Fibroblast of lung (primary cell): Measurements from ENCODE around the gene MYOM1. TPM values are rescaled to one million over a fixed set of nuclear protein-coding genes. Genes with fewer than 3 reads are reported as not detected.

Experiments
- DNase-seq, 2 donors: peaks; one replicate each; pipeline versions ENCODE4 v3.0.0 to v3.0.0-alpha.2; 2010; ENCODE audit warnings: low read depth in 2 of 2
- H2AFZ ChIP-seq: 2 replicates; pipeline ENCODE4 v1.5.1; 2012; ENCODE audit warnings: low read length, control low read depth, inconsistent platforms
- H3K27ac ChIP-seq: 2 replicates; pipeline ENCODE4 v1.5.1; 2011; ENCODE audit warnings: low read length, control low read depth; ENCODE audit not compliant: insufficient read depth
- H3K27me3 ChIP-seq: 2 replicates; pipeline ENCODE4 v1.5.1; 2011; ENCODE audit warnings: mild to moderate bottlenecking, low read length; ENCODE audit not compliant: control insufficient read depth, insufficient read depth
- H3K36me3 ChIP-seq: 2 replicates; pipeline ENCODE4 v1.5.1; 2011; ENCODE audit warnings: low read length; ENCODE audit not compliant: control insufficient read depth, insufficient read depth
- H3K4me1 ChIP-seq: 2 replicates; pipeline ENCODE4 v1.5.1; 2011; ENCODE audit warnings: low read length; ENCODE audit not compliant: control insufficient read depth, insufficient read depth; ENCODE audit errors: extremely low read depth
- H3K4me2 ChIP-seq: 2 replicates; pipeline ENCODE4 v1.5.1; 2011; ENCODE audit warnings: low read length, control low read depth; ENCODE audit not compliant: insufficient read depth; ENCODE audit errors: extremely low read depth
- H3K4me3 ChIP-seq, 4 experiments: fragments of 200-600 bp in 1 of 4; sonication (generic) in 1 of 4; replicated peaks in 1 of 4; 2 replicates each; pipeline ENCODE4 v1.5.1; 2011 to 2016; ENCODE audit warnings: low read length in 4 of 4, low read depth in 3 of 4, mild to moderate bottlenecking in 3 of 4, control low read depth in 2 of 4, inconsistent platforms in 1 of 4, mixed read lengths in 1 of 4; ENCODE audit not compliant: insufficient read depth in 1 of 4; ENCODE audit errors: control extremely low read depth in 1 of 4
- H3K79me2 ChIP-seq: 2 replicates; pipeline ENCODE4 v1.5.1; 2012; ENCODE audit warnings: mild to moderate bottlenecking, low read length, inconsistent platforms; ENCODE audit not compliant: control insufficient read depth, insufficient read depth
- H3K9ac ChIP-seq: 2 replicates; pipeline ENCODE4 v1.5.1; 2011; ENCODE audit warnings: mild to moderate bottlenecking, low read length, control low read depth; ENCODE audit not compliant: insufficient read depth
- H3K9me3 ChIP-seq: 2 replicates; pipeline ENCODE4 v1.5.1; 2012; ENCODE audit warnings: low read depth, low read length; ENCODE audit not compliant: control insufficient read depth, insufficient read depth
- H4K20me1 ChIP-seq: 2 replicates; pipeline ENCODE4 v1.5.1; 2011; ENCODE audit warnings: low read length; ENCODE audit not compliant: control insufficient read depth, insufficient read depth; ENCODE audit errors: extremely low read depth
- CTCF ChIP-seq, 2 donors: IDR thresholded peaks in 1 of 2; conservative IDR thresholded peaks in 1 of 2; 1 replicate in 1 of 2; 2 replicates in 1 of 2; pipeline ENCODE4 v1.5.1; 2011 to 2012; ENCODE audit warnings: low read length in 2 of 2, control low read depth in 1 of 2, inconsistent platforms in 1 of 2, low read depth in 1 of 2, mild to moderate bottlenecking in 1 of 2
- EZH2 ChIP-seq: IDR thresholded peaks from 2 replicates; pipeline ENCODE4 v1.5.1; 2012; ENCODE audit warnings: low read length, control low read depth, mild to moderate bottlenecking; ENCODE audit errors: missing control alignments
- polyA plus RNA-seq, 2 donors: library from polyadenylated mRNA; depleted of rRNA in 1 of 2; stranded (reverse) in 1 of 2; unstranded in 1 of 2; fragments of >200 nt; gene quantifications; 2 replicates each; pipeline ENCODE4 v1.2.1, GENCODE V29; 2011 to 2012; ENCODE audit warnings: missing spikeins in 1 of 2
- total RNA-seq: library from RNA; depleted of rRNA; stranded (reverse); fragments of >200 nt; gene quantifications from 2 replicates; pipeline ENCODE4 v1.2.1, GENCODE V29; 2014

MYOM1 gene
- total and polyA plus RNA-seq, 2 donors (not counting 1 experiment from before 2014, with no cell fraction given): 0.07 to 0.83 TPM

- TF ChIP-seq EZH2 (no peak), CTCF (conservative IDR thresholded peaks at IDR 0.05 in 1 of 2, IDR thresholded peaks at IDR 0.05 in 1 of 2; ENCODE audit: low read depth in 1 of 2, low read length in 2 of 2) (no peak)
- Histone ChIP-seq H3K9me3 (no peaks in the 10 kb centered on the region), H3K4me2 (no peak overlapping the region), H3K79me2 (no peaks in the 10 kb centered on the region), H3K4me1 (no peaks in the 10 kb centered on the region), H3K27ac (no peak overlapping the region), H3K27me3 (no peaks in the 10 kb centered on the region), H4K20me1 (no peaks in the 10 kb centered on the region), H3K4me3 (no peak overlapping the region), H3K9ac (no peak overlapping the region), H2AFZ (no peak overlapping the region), H3K36me3 (no peaks in the 10 kb centered on the region)
- DNase-seq: no peak
These were observed 62.7 kb downstream of the MYOM1 start for GRCh38 chr18:3157086-3157485.

GRCh38 chr18:3156325-3156640 is 63.5 kb downstream of the MYOM1 start:
- Histone ChIP-seq H3K4me1 (no peaks in the 10 kb centered on the region), H4K20me1 (no peaks in the 10 kb centered on the region), H3K9me3 (no peaks in the 10 kb centered on the region), H3K4me2 (no peak overlapping the region), H3K9ac (no peak overlapping the region), H3K79me2 (no peaks in the 10 kb centered on the region), H3K27ac (no peak overlapping the region), H2AFZ (no peak overlapping the region), H3K27me3 (no peaks in the 10 kb centered on the region), H3K36me3 (no peaks in the 10 kb centered on the region), H3K4me3 (no peak overlapping the region)
- TF ChIP-seq EZH2 (no peak), CTCF (conservative IDR thresholded peaks at IDR 0.05 in 1 of 2, IDR thresholded peaks at IDR 0.05 in 1 of 2; ENCODE audit: low read depth in 1 of 2, low read length in 2 of 2) (no peak)
- no peak for DNase-seq

- H3K4me3 ChIP-seq: no peak overlapping the region
- no peaks in the 10 kb centered on the region for H3K27me3 ChIP-seq
- DNase-seq: no peak
- H4K20me1 ChIP-seq: no peaks in the 10 kb centered on the region
- H3K27ac ChIP-seq: no peak overlapping the region
- H3K9me3 ChIP-seq: no peaks in the 10 kb centered on the region
- H3K4me2 ChIP-seq: no peak overlapping the region
- no peaks in the 10 kb centered on the region for H3K79me2 ChIP-seq
- no peak overlapping the region for H2AFZ ChIP-seq
- no peaks in the 10 kb centered on the region for H3K4me1 ChIP-seq
- no peaks in the 10 kb centered on the region for H3K36me3 ChIP-seq
- TF ChIP-seq CTCF (conservative IDR thresholded peaks at IDR 0.05 in 1 of 2, IDR thresholded peaks at IDR 0.05 in 1 of 2; ENCODE audit: low read depth in 1 of 2, low read length in 2 of 2): no peak
- no peak for TF ChIP-seq EZH2
- H3K9ac ChIP-seq: no peak overlapping the region
These were observed 65.6 kb downstream of the MYOM1 start for GRCh38 chr18:3154214-3154613.
